Activated CD4-positive, alpha-beta T cell treated with anti-CD3 and anti-CD28 coated beads, Interleukin-2, amount 50 U/mL, for 48 hours (primary cell): ENCODE results near the gene CLVS2.

Experiments used
- DNase-seq, 2 experiments: peaks; one replicate each; pipeline ENCODE4 v3.0.0-alpha.2; 2020

CLVS2 gene, protein sequence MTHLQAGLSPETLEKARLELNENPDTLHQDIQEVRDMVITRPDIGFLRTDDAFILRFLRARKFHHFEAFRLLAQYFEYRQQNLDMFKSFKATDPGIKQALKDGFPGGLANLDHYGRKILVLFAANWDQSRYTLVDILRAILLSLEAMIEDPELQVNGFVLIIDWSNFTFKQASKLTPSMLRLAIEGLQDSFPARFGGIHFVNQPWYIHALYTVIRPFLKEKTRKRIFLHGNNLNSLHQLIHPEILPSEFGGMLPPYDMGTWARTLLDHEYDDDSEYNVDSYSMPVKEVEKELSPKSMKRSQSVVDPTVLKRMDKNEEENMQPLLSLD

DNA sequence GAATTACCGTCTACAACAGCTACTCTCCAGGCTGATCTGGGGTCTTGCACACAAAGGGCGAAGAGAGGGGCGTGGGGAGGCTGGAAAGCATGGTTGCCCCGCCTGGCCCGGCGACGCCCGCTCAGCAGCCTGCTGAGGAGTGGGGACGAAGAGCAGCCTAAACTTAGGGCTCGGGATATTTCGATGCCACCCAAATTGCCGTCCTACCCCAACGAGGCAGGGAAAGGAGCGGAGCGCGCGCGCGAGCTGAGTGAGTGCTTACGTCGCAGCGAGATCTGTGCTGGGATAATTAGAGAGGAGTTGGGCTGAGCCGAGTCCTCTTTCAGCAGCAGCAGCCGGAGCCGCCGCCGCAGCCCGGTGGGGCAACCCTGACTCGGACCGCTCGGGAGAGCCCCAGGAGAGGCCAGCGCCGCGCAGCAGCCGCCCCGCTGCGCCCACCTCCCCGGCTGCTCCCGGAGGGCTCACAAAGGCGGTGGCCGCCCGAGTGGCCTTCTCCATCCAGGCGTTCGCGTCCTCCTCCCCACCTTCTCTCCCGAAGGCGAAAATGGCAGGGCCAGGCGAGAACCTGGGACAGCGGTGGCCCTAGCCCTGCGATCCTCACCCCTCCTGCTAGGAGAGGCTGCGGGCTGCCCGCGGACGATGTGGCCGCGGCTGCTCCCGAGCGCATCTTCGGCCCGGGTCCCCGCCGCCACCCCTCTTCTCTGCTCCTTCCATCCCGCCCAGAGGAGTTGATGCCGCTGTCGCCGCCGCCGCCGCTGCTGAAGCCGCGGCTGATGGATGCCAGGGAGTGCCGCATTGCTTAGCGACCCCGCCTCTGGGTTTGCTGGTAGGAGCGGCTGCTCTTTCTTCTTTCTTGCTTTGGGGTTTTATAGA lies at the start of gene CLVS2:
Gene CLVS2, plus strand, starts transcription at position 315 of the 873 bp plus-strand sequence. CDS start 1,543 bp downstream, outside the sequence.
- DNase-seq = no peak

GRCh38 chr6:122947355-122947754 lies 48.7 kb upstream of the CLVS2 start:
- no peak for DNase-seq

GRCh38 chr6:122953766-122954165 lies 42.3 kb upstream of the CLVS2 start:
- no peak for DNase-seq

GRCh38 chr6:122956376-122956775 lies 39.7 kb upstream of the CLVS2 start:
- DNase-seq = no peak

DNA sequence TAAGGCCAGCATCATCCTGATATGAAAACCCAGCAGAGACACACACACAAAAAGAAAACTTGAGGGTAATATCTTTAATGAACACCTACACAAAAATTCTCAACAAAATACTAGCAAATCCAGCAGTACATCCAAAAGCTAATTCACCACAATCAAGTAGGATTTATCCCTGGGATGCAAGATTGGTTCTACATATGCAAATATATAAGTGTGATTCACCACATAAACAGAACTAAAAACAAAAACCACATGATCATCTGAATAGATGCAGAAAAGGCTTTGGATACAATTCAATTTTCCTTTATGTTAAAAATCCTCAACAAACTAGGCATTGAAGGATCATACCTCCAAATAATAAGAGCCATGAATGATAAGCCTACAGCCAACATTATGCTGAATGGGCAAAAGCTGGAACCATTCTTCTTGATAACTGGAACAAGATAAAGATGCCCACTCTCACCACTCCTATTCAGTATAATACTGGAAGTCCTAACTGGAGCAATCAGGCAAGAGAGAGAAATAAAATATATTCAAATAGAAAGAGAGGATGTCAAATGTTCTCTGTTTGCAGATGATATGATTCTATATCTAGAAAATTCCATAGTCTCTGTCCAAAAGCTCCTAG lies 33.9 kb upstream of the CLVS2 start:
- no peak for DNase-seq

GRCh38 chr6:122969999-122970533 lies 26.0 kb upstream of the CLVS2 start:
- DNase-seq = no peak

DNA sequence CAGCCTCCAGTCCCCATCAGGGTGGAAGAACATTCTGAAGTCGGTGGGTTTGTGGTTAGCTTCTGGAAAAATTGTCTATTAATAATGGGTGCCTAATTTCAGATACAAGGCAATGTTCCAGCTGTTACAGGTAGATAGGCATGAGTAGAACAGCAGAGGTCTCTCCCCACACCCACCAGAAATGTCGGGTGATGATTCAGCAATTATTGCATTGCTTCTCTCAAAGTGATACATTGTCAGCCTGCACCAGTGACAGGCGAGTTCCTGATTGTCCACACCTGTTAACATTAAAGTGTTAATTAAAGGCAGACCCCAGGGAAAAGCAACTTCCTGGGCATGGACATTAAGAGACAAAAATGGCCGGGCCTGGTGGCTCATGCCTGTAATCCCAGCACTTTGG lies 18.9 kb upstream of the CLVS2 start:
- no peak for DNase-seq

DNA sequence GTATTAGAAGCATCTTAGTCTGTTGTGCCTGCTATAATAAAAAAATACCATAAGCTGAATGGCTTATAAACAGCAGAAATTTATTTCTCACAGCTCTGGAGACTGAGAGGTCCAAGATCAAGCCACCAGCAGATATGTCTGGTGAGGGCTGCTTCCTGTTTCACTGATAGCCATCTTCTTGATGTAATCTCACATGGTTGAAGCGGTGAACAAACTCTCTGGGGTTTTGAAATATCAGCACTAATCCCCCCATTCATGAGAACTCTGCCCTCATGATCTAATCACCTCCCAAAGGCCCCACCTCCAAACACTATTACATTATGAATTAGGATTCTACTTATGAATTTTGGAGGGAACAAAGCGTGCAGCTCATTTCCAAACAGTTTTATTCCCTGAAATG lies 11.6 kb upstream of the CLVS2 start:
- DNase-seq = no peak

DNA sequence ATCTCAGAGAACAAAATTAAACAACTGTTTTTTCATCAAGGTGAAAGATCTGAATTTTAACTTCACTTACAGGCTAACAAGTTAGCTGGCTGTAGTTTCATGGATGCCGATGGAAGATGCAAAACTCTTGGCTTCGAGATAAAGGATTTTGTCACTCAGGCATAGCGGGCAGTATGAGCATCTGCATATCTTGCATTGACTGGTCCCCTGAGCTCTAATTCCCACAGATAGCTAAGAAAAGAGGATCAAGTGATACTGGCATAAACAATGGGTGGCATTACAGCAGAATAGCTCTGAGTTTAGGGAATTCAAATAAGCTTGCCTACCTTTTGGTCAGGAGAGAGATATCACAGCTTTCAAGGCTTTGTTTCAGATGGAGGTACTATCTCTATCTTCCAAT lies 1.8 kb upstream of the CLVS2 start:
- DNase-seq = no peak

DNA sequence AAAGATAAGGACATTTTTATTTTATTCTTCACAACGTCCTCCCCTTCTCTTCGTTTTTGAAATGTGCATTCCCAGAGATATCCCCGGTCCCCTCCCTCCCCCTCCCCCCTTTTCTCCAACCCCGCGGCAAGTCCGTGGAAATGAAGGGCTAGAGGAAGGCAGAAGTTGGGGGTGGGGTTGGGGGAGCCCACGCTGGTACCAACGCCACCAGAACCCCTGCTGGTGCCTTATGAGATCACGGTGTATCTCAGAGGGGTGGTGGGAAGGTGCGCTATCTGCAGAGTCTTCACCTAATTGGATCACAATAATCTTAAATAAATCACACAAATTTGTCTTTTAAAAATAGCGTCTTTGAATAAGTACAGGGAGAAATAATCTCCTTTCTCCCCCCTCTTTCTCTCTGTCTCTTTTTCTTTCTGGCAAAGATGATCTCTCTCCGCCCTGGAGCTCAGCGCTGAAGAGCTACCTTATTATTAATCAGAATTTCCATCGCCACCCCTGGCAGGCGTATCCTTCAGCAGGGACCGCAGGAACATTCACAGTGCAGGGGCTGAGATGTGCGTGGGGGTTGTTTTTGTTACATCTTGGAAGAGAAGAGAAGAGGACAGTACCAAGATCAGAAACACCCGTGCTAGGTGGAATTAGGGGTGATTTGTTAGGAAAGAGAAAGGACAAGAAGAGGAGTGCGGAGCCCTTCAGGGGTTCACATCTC lies 915 bp downstream of the CLVS2 start:
- no peak for DNase-seq

DNA sequence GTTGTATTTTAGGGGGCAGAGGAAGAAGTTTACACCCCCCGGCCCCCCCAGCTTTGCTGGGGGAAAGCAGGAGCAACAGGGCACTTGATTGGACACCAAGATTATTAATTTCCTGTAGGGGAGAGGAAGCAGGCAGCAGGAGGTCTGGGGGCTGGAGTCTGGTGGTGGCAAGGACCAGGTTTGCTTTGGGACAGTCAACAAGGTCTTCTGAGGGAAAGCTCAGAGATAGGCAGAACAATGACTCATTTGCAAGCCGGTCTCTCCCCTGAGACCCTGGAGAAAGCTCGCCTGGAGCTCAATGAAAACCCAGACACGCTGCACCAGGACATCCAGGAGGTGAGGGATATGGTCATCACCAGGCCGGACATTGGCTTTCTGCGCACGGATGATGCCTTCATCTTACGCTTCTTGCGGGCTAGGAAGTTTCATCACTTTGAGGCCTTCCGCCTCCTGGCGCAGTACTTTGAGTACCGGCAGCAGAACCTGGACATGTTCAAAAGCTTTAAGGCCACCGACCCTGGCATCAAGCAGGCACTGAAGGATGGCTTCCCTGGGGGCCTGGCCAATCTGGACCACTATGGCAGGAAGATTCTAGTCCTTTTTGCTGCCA lies 1.6 kb downstream of the CLVS2 start:
- DNase-seq = no peak

GRCh38 chr6:122998403-122998975 lies 2.5 kb downstream of the CLVS2 start:
- no peak for DNase-seq

DNA sequence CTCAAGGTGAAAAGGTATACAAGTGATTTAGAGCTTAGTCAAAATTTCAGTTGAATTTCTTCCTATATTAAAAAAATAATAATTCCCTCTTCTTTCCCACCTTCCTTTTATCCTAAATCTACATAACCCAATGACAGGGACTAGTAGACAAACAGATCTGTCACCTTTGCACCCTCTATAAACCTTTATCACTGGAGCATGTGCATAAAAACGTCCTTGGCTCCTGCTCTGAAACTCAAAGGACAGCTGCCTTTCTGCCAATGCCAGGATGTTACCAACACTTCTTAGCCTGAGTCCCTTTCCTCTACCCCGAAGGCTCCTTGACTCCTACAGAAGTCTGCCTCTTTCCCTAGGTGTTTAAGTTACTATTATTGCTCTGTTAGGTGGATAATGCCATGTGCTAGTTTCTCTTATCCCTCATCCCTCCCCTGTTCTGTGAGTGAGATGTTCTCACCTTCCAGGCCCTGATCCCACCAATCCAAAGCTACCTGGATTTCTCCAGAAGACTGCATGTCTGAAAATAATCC lies 4.3 kb downstream of the CLVS2 start:
- no peak for DNase-seq

DNA sequence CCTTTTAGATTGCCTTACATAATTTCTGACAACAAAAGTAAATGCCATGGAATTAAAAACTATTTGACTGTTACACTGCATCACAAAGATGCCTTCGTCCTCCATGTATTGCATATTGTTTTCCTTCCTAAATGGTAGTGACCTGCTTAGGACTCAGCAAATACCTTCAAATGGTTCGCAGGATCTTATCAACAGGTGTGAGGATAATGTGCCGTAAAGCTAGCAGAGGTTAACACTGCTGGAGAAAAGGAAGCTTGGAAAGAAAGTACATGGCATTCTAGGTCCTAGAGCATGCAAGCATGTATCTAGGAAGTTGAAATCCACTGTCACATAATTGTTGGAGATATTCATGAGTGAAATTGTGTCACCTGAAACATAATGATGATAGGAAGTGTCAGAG lies 5.5 kb downstream of the CLVS2 start:
- no peak for DNase-seq

DNA sequence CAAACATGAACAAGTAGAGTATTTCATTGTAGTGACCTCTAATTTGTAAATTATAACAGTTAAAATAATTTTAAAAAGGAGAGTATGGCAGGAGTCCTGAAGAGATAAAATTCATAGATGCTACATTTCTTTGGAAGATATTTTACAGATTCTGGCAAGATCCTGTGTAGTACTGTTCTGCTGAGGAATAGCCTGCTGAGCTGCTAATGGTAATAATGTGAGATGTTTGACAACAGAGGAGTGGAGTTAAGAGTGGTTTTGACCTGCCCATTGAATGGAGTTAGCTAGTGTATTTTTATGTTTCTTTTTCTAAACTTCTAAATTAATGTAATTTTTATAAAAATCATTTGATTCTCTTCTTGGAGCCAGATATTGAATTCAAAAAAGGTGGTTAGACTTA lies 11.8 kb downstream of the CLVS2 start:
- no peak for DNase-seq

DNA sequence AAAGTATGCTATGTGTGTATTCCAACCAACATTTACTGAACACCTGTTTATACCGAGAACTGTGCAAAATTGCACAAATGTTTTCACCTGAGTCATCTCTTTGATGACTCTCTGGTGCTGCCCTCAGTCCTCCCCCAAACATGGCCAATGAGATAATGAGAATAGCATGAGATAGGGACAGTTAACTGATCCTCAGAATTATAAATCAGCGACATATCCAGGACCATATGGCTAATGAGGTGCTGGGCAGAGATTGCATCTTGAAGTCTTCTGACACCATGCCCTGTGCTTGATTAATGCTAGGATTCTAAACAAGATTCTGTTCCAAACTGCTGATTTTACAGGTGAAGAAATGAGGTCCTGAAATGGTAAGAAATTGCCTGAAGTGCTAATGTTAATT lies 13.0 kb downstream of the CLVS2 start:
- no peak for DNase-seq

- no peak for DNase-seq
These were observed 18.8 kb downstream of the CLVS2 start for GRCh38 chr6:123014835-123015234.

DNA sequence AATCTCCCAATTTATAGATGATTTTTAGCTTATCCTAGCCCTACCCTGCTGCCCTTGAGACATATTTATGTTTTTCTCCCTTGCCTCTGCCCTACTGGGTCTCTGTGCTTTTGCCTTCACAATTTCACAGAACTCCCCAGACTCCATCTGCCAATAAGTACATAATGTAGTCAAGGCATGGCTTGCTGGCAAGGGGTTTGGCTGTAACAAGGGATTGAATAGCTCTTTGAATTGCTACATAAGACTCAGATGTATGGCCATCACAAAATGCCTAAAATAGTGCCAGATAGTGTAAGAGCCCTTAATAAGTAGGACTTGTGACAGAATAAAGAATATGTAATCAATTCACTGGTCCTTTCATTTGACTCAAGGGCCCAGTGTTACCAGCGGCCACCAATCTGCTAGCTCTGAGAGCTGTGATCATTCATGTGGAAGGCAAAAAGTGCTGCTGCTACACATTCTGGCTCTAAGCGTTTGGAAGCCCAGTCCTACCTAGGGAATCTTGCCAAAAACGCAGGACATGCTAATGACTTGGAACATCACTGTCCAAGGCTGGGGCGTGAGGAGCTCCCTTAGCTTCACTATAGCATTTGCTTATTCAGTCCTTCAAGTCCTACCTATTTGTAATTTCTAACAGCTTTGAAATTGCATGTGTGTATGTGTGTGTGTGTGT lies 20.5 kb downstream of the CLVS2 start:
- DNase-seq = no peak

DNA sequence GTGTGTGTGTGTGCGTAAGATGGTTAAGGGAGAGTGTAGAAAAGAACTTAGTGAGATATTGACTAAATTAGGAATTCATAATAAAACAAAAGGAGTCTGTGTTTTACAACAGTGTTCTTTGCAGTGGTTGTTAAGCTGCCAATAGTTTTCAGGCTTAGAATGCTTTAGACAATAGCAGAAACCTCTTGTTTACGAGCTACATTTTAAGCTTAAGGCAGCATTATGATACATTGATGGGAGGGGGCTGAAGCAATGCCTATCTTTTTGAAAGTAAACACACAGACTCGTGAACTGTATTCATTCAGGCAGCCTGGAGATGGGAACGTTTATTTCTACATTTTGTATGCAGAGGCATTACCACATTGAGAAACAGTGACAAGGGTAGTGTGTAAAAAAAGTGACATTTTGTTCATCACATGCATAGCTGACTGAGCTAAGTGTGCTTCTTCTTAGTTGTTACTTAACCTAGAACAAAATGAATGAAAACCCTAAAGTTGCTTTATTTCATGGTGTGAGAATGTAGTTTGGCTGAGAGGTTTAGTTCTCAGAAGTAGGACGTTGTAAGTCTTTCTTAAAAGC lies 21.2 kb downstream of the CLVS2 start:
- DNase-seq = no peak

DNA sequence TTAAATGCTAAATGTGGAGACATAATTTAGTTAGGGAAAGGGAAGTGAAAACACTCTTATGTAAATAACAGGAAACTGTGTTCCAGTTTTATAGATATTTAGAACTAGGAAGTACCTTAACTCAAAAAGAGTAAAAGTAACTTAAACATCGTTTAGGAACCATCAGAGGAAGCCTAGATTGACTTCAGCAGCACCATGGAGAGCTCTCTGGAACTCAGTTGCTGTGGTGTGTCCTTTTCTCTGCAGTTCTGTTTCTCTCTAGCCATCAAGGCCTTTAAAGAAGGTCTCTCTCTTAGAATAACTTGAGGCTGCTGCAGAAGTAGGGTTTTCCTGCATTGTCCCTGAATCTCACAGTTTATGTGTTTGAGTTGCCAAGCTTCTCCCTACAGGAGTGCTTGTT lies 26.9 kb downstream of the CLVS2 start:
- no peak for DNase-seq

- DNase-seq = no peak
These were observed 28.9 kb downstream of the CLVS2 start for GRCh38 chr6:123024976-123025375.
